Measurements from ENCODE around the gene TPD52L2. TPM values are rescaled to one million over a fixed set of nuclear protein-coding genes. Genes with fewer than 3 reads are reported as not detected.
"Not testable (repeated sequence)": the region's sequence is repeated elsewhere in the genome, so short reads cannot be mapped to it uniquely, and the experiment has no call there.

The TPD52L2 gene
- total RNA-seq, 1 donor from 2014 or later, result 161 TPM

GRCh38 chr20:63873477-63873971, 8.5 kb downstream of the TPD52L2 start:
- H3K9me3 ChIP-seq, result no peaks in the 10 kb centered on the region
- peak overlapping the region in 1 of 2 donors; percentile 52 for H3K27ac ChIP-seq
- no peaks in the 10 kb centered on the region for H3K27me3 ChIP-seq
- H3K4me3 ChIP-seq, result no peak overlapping the region
- intact Hi-C loops (cut with DNase I), result no loop called here
- DNase-seq (ENCODE audit: low spot score in 2 of 2), result peak; percentile 41 to 77
- H3K4me1 ChIP-seq, result no peaks in the 10 kb centered on the region
- no peak for TF ChIP-seq CTCF (IDR thresholded peaks at IDR 0.05)
- H3K36me3 ChIP-seq, result peaks cover 84 to 96% of the 10 kb centered on the region in 2 donors

GRCh38 chr20:63874241-63874640, 9.2 kb downstream of the TPD52L2 start:
- H3K36me3 ChIP-seq, result peaks cover 84 to 98% of the 10 kb centered on the region in 2 donors
- H3K4me1 ChIP-seq; DNase-seq (ENCODE audit: low spot score in 2 of 2); intact Hi-C loops (cut with DNase I); H3K4me3 ChIP-seq; H3K27ac ChIP-seq; H3K9me3 ChIP-seq; H3K27me3 ChIP-seq: not testable (repeated sequence)

GRCh38 chr20:63876489-63877036, 11.5 kb downstream of the TPD52L2 start:
- TF ChIP-seq CTCF (IDR thresholded peaks at IDR 0.05), result no peak
- no peak for DNase-seq (ENCODE audit: low spot score in 2 of 2)
- Histone ChIP-seq H3K36me3 (peaks cover 70 to 82% of the 10 kb centered on the region in 2 donors), H3K4me3 (no peak overlapping the region), H3K27me3 (no peaks in the 10 kb centered on the region), H3K27ac (no peak overlapping the region), H3K4me1 (no peaks in the 10 kb centered on the region), H3K9me3 (no peaks in the 10 kb centered on the region)
- intact Hi-C loops (cut with DNase I), result no loop called here

- Histone ChIP-seq H3K27ac (no peak overlapping the region), H3K27me3 (no peaks in the 10 kb centered on the region), H3K9me3 (no peaks in the 10 kb centered on the region), H3K4me3 (no peak overlapping the region), H3K36me3 (peaks cover 67 to 82% of the 10 kb centered on the region in 2 donors), H3K4me1 (no peaks in the 10 kb centered on the region)
- TF ChIP-seq CTCF (IDR thresholded peaks at IDR 0.05), result no peak
- peak in 1 of 2 donors; percentile 58 for DNase-seq (ENCODE audit: low spot score in 2 of 2)
- intact Hi-C loops (cut with DNase I), result no loop called here
Observed at GRCh38 chr20:63877755-63878470, 12.8 kb downstream of the TPD52L2 start.

GRCh38 chr20:63878899-63879663, 14.0 kb downstream of the TPD52L2 start:
- Histone ChIP-seq H3K4me1 (no peaks in the 10 kb centered on the region), H3K9me3 (no peaks in the 10 kb centered on the region), H3K27me3 (no peaks in the 10 kb centered on the region), H3K36me3 (peaks cover 68 to 81% of the 10 kb centered on the region in 2 donors), H3K4me3 (no peak overlapping the region), H3K27ac (no peak overlapping the region)
- no peak for DNase-seq (ENCODE audit: low spot score in 2 of 2)
- intact Hi-C loops (cut with DNase I), result no loop called here
- no peak for TF ChIP-seq CTCF (IDR thresholded peaks at IDR 0.05)

- H3K4me1 ChIP-seq; H3K27me3 ChIP-seq; intact Hi-C loops (cut with DNase I); H3K4me3 ChIP-seq; H3K9me3 ChIP-seq; H3K27ac ChIP-seq; DNase-seq (ENCODE audit: low spot score in 2 of 2): not testable (repeated sequence)
- peaks cover 59 to 81% of the 10 kb centered on the region in 2 donors for H3K36me3 ChIP-seq
Observed at GRCh38 chr20:63880901-63881300, 15.8 kb downstream of the TPD52L2 start.
